GM11168 (cell line): Measurements from ENCODE around the gene TMEFF1.
"Not testable (repeated sequence)": the region's sequence is repeated elsewhere in the genome, so short reads cannot be mapped to it uniquely, and the experiment has no call there.

Experiments used
- in situ Hi-C: fragments of 300-500 bp; cut with MboI; formaldehyde crosslinking; loops from one replicate; pipeline ENCODE4 v1.12.0; 2022; ENCODE audit warnings: low sequenced_read_pairs; ENCODE audit not compliant: unreplicated experiment

TMEFF1 gene

DNA sequence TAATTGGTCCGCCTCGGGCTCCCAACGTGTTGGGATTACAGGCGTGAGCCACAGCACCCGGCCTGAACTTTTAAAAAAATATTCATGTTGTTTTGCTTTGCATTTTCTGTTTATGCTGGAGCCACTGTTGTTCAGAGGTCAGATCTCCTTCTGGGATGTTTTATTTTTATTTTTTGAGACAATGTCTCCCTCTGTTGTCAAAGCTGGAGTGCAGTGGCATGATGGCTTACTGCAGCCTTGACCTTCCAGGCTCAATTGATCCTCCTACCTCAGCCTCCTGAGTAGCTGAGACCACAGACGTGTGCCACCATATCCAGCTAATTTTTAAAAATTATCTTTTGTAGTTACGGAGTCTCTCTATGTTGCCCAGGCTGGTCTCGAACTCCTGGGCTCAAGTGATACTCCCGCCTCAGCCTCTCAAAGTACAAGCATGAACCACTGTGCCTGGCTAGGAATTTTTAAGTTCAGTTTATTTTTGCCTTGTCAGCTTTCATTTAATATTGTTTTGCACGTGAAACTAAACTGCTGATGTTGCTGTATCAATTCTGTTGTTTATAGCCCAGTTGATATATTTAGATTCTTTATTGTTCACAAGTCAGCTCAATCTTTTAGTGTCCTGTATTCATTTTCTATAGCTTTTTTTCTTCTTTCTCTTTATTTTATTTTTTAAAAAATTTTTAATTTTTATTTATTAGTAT lies 13.7 kb downstream of the TMEFF1 start:
- in situ Hi-C loops, result no loop called here

DNA sequence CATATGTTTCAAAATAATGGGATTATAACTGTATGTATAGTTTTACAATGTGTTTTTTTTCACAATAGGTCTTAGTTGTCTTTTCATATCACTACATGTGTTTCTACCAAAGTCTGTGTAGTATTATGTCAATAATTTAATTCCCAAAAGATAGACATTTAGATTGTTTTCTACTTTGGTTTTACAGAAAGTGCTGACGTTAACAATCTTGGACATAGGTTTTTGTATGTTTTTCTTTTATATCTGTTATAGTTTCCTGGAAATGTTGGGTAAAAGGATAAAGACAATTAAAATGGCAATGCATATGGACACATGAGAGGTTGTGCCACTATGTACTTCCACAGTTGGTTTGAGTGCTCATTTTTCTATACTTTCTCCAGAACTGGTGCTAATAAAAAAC lies 15.2 kb downstream of the TMEFF1 start:
- in situ Hi-C loops, result no loop called here

DNA sequence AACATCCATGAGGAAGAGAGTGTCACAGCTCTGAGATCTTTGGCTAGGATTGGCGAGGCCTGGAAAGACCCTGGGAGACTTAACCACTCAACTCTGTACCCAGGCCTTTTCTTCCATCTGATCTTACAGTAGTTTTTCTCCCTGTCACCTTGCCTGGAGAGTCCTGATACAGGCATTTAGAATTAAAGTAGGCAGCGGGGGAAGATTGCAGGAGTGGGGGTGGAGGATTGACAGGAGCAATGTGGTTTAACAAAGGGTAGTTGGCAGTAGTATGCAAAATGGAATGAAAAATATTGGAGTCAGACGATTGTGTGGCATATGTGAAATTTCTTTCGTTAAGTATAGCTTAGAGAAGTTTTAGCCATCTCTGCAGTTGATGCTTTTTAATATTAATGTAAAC lies 16.9 kb downstream of the TMEFF1 start:
- in situ Hi-C loops, result no loop called here

DNA sequence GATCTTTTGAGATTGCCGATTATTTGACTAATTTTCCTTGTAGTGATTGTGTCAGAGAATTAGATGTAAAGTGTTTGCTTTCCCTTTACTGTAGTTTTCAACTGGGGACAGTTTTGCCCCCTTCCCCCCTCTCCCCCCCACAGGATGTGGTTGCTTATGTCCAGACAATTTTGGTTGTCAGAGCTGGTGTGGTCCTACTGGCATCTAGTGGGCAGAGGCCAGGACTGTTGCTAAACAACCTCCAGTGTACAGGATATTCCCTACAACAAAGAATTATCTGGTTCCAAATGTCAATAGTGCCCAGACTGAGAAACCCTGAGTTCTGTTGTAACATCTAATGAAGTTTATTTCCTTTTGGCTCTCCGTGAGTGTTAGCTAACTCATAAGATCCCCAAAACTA lies 20.0 kb downstream of the TMEFF1 start:
- in situ Hi-C loops, result no loop called here

DNA sequence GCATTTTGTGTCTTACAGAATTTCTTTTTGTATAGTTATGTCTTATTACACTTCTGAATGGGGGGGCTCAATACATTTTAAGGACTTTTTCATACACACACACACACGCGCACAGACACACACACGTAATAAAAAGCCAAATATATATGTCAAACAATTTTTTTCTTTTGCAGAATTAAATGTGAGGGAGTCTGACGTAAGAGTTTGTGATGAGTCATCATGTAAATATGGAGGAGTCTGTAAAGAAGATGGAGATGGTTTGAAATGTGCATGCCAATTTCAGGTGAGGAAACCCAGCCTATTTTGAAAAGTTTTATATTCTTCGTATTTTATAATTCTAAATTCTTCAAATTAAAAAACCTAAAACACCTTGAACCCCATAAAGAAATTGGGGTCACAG lies 25.6 kb downstream of the TMEFF1 start:
- in situ Hi-C loops, result no loop called here

DNA sequence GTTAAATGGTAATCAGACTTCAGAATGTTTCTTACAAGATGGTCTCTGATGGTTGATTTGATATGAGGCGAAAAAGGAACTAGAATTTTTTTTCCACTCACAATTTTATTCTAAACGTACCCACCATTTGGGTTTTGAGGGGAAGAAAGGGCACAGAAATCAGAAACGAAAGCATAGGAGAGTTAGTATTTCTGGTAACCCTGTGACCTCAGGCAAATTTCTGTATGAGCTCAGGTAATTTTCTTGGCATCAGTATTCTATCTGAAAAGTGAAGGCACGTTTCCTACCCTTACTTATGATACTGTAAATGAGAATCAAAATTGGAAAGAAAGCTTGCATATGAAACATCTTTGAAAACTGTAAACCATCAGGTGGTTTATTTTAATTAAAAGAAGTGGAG lies 26.5 kb downstream of the TMEFF1 start:
- in situ Hi-C loops, result no loop called here

DNA sequence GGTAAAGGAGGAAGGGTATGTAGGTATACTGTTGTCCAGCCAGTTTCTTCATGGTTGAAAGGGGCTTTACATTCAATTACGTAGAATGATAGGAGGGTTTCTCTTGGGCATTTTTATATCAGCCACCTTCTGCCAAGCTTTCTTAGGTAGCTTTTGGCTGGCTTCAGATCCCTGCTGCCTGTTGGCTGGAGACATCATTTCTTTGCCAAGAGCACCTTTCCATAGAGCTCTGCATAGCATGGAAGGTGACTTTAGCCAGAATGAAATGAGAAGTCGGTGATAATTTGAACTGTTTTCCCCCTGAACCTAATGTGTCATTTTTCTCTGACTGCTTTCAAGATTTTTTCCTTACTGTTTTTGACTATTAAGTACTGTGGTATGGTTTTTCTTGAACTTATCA lies 26.9 kb downstream of the TMEFF1 start:
- in situ Hi-C loops, result no loop called here

DNA sequence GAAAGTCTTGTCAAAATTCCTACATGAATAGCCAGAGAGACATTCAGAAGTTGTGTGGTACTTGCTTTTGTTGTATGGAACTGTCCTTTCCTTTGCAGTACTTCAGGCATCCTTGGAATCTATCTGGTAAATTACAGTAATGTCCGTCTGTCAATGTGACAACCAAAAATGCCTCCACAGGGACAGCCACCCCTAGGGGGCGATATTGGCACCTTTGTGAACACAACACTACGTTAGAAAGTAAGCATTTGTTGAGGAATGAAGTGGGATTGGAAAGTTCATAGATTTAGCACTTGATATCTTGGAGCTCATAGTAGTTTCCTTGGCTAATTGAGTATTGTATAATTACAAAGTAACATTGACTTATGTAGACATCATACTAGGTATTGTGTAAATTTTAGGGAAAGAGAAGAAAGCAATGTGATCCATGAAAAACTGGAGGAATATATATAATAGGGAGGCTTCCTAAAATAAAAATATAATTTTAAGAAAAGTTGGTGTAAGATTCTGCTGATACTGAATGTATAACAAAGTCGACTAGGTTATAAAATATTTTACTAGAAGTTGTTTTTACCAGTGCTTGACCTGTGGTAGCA lies 32.7 kb downstream of the TMEFF1 start:
- in situ Hi-C loops, result no loop called here

DNA sequence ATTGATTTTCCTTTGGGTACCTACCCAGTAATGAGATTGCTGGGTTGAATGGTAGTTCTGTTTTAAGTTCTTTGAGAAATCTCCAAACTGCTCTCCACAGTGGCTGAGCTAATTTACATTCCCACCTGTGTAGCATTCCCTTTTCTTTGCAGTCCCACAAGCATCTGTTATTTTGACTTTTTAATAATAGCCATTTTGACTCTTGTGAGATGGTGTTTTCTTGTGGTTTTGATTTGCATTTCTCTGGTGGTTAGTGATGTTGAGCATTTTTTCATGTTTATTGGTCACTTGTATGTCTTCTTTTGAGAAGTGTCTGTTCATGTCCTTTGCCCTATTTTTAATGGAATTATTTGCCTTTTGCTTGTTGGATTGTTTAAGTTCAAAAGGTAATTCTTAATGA lies 34.4 kb downstream of the TMEFF1 start:
- in situ Hi-C loops, result not testable (repeated sequence)

DNA sequence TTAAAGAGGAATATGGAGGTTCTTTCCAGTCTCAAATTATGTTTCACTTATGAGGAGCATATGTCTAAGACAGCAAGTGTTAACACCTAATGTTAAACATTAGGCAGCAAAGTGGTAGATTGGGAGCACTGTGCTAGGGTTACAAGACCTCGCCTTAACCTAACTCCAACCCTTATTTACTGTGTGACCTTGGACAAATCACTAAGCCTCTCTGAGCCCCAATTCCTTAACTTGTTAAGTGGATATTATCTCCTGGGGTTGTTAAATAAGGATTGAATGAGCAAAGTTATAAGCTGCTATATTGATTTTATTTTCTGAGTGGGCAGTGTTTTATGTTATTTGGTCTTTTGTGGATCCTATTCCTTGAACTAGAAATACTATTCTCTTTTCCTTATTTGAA lies 38.3 kb downstream of the TMEFF1 start:
- in situ Hi-C loops, result no loop called here

DNA sequence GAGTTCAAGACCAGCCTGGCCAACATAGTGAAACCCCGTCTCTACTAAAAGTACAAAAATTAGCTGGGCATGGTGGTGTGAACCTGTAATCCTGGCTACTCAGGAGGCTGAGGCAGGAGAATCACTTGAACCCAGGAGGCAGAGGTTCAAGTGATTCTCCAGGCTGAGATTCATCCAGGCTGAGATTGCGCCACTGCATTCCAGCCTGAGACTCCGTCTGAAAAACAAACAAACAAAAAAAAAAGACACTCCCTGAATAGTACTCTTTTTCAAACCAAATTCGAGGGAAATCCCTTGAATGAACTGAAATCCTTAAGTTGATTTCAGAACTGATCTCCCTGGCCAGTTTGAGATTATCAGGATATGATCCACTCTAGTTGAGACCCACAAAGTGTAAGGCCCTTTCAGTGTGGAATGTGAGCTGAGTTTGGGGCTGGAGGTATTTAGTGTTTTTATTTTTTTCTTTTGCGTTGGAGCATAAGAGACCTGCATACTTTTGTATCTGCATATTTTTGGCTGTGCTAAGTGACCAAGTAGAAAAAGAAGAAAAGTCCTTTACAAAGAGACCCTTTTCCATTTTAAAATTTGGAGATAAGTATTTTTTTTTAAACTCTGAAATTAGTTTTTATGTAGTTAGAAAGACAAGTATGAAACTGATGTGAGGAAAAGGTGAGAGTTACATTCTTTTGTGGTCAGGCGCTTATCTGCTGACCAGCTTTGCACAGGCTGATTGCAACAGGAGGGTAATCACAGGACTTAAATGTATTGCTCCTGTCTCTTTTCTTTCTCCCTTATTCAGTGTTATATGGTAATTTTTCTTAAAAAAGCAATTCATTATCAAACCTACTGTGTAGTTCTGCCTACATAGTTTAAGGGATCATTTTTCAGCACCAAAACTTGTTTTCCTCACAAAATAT lies 42.9 kb downstream of the TMEFF1 start:
- in situ Hi-C loops, result no loop called here

DNA sequence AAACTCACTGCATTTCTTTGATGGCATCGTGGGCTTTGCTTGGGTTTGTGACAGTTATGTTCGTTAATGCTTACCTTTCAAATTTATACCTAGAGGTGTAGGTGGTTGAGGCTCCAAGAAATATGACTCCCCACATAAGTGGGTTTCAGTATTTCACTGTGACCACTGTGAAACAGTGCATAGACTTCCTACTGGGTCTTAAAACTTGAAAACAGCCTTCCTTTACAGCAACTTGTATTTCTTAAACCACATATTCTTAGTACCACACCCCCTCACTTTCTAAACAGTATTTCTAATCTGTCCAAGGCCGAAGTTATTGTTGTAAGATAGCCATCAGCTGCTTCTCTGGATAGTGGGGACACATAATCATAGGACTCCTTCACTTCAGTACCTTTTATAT lies 48.3 kb downstream of the TMEFF1 start:
- in situ Hi-C loops, result no loop called here

DNA sequence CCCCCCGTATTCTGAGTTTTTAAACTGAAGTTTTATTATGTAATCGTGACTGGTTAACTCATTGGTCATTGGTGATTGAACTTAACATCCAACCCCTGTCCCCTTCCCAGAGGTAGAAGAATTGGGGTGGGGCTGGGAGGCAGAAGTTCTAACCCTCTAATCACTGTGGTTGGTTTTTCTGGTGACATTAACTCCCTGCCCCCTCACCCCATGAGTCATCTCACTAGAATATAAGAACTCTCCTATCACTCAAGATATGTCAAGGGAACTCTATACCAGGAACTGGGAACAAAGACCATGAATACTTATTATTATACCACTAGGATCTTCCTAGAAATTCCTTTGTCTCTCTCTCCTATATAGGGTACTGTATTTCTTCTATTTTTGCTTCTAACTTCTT lies 52.6 kb downstream of the TMEFF1 start:
- in situ Hi-C loops, result no loop called here

DNA sequence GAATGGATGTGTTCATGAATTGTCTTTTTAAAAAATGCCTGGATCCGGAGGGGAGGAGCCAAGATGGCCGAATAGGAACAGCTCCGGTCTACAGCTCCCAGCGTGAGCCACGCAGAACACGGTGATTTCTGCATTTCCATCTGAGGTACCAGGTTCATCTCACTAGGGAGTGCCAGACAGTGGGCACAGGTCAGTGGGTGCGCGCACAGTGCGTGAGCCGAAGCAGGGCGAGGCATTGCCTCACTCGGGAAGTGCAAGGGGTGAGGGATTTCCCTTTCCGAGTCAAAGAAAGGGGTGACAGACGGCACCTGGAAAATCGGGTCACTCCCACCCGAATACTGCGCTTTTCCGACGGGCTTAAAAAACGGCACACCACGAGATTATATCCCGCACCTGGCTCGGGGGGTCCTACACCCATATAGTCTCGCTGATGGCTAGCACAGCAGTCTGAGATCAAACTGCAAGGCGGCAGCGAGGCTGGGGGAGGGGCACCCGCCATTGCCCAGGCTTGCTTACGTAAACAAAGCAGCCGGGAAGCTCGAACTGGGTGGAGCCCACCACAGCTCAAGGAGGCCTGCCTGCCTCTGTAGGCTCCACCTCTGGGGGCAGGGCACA lies 54.3 kb downstream of the TMEFF1 start:
- in situ Hi-C loops, result not testable (repeated sequence)

DNA sequence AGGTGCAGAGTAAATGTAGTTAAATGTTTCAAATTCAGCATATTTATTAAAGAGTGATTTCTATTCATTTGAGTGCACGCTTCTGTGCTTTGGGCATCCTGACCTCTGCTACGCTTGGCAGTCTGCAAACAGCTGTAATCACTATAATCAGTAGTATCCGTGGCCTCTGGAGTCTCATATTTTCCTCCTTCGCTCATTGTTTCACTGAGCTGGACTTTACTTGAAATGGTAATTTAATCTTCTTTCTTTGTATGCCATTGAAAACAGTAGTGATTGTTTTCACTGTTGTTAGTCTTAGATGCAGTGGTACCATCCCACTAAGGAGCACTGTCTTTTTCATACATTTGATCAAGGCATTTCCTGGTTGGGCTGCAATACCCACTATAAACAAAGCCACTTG lies 61.5 kb downstream of the TMEFF1 start:
- in situ Hi-C loops, result no loop called here

DNA sequence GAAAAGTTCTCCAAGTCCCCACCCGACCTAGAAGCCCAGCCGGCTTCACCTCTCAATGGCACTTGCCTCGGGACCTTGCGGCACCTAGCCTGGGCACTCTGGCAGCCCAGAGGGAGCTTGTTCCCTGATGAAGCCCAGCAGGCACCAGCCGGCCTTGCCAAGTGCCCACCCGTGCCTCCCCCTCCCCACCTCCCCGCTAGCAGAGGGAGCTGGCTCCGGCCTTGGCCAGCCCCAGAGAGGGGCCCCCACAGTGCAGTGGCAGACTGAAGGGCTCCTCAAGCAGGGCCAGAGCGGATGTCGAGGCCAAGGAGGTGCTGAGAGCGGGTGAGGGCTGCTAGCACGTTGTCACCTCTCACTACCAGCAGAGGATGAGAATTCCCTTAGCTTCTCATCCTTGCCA lies 67.4 kb downstream of the TMEFF1 start:
- in situ Hi-C loops, result no loop called here

DNA sequence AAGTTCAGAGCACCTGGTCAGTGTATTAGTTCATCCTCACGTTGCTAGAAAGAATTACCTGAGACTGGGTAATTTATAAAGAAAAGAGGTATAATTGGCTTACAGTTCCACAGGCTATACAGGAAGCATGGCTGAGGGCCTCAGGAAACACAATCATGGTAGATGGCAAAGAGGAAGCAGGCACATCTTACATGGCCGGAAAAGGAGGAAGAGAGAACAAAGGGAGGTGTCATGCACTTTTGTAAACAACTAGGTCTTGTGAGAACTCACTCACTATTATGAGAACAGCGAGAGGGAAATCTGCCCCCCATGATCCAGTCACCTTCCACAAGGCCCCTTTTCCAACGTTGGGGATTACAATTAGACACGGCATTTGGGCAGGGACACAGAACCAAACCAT lies 76.1 kb downstream of the TMEFF1 start:
- in situ Hi-C loops, result no loop called here

DNA sequence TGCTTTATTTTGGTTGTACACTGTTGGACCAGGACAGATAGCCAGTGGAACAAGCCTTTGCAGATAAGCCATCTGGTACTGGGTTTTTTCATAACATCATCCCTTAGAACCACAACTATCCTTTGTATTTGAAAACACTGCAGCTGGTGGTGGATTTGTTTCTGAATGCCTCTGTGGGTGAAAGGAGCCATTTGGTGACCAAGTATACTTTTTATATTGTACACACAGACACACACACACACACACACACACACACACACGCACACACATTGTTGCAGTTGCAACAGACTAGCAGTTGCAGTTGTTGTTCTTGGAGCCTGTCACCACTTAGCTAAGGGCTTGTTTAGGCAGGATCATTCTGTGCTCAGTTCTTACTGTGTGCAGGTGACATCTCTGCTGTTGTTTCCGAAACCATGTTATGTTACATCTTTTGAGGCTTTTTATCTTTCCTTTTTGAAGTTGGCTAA lies 82.0 kb downstream of the TMEFF1 start:
- in situ Hi-C loops, result no loop called here

DNA sequence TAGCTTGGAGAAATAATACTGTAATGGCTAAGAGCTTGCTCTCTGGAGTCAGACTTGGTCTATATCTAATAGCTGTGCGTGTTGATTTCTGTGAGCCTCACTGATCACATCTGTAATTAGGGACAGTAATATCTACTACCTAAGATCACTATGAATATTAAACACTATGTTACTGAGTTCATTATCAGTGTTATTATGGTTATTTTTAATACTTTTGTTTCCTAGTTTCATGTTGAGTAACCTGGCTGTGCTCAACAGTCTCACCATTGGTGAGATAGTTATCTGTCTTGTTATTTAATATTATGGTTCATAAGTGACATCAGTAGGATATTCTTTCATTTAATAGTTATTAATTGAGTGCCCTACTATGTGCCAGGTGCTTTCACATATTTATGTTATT lies 82.5 kb downstream of the TMEFF1 start:
- in situ Hi-C loops, result no loop called here

DNA sequence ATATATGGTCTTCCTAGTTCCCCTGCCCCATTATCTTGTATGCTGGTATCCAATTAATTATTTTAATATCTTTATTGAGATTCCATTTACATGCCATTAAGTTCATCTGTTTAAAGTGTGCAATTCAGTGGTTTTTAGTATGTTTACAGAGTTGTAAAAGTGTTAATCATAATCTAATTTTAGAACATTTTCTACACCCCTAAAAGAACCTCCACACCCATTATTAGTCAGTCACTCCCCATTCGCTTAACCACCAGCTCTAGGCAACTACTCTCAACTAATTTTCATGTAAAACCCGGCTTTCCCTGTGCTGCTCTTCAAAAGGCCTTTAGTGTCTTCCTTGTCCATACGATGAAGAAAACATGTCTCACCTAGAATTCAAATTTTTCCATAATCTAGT lies 84.1 kb downstream of the TMEFF1 start:
- in situ Hi-C loops, result no loop called here

DNA sequence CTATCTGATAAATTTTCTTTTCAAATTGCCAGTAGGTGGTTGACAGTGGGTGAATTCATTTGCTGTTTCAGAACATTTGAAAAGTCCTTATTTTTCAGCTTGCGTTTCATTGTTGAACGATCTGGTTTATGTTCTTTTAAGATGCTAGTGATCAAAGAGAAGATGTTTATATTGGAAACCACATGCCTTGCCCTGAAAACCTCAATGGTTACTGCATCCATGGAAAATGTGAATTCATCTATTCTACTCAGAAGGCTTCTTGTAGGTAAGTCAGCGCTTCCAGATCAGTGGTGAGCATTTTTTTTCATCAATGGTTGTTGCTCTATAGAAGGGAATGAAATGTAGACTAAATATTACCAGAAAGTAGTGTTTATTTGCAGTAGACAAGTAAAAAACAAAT lies 88.3 kb downstream of the TMEFF1 start:
- in situ Hi-C loops, result no loop called here
